Neural progenitor cell (in vitro differentiated cells): Measurements from ENCODE around the gene CCDC167.
A peak's percentile ranks its signal among the peaks of the same experiment; 100 is the strongest.

Experiments used
- EZH2 ChIP-seq: fragments of 200-600 bp; sonication (generic); IDR thresholded peaks from 2 replicates; pipeline ENCODE4 v1.6.1; 2017; ENCODE audit warnings: antibody characterized with exemption, mild to moderate bottlenecking, moderate library complexity
- EZH2phosphoT487 ChIP-seq: fragments of 200-600 bp; sonication (generic); IDR thresholded peaks from 2 replicates; pipeline ENCODE4 v1.6.1; 2017; ENCODE audit warnings: antibody characterized with exemption
- TF ChIP-seq, protein P1 (sequence below): fragments of 200-600 bp; sonication (generic); IDR thresholded peaks from 2 replicates; pipeline ENCODE4 v1.5.1; 2017; ENCODE audit warnings: antibody characterized with exemption, mild to moderate bottlenecking

- TF ChIP-seq, protein P1, sequence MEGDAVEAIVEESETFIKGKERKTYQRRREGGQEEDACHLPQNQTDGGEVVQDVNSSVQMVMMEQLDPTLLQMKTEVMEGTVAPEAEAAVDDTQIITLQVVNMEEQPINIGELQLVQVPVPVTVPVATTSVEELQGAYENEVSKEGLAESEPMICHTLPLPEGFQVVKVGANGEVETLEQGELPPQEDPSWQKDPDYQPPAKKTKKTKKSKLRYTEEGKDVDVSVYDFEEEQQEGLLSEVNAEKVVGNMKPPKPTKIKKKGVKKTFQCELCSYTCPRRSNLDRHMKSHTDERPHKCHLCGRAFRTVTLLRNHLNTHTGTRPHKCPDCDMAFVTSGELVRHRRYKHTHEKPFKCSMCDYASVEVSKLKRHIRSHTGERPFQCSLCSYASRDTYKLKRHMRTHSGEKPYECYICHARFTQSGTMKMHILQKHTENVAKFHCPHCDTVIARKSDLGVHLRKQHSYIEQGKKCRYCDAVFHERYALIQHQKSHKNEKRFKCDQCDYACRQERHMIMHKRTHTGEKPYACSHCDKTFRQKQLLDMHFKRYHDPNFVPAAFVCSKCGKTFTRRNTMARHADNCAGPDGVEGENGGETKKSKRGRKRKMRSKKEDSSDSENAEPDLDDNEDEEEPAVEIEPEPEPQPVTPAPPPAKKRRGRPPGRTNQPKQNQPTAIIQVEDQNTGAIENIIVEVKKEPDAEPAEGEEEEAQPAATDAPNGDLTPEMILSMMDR = peak; percentile 88
- no peak for TF ChIP-seq EZH2
- TF ChIP-seq EZH2phosphoT487 = no peak
Observed at GRCh38 chr6:37483917-37484785, 15.5 kb downstream of the CCDC167 start.
